Stimulated activated CD4-positive, alpha-beta T cell treated with anti-CD3 and anti-CD28 coated beads, Interleukin-4, amount 100 ng/mL, for 1 hour (primary cell): ENCODE measurements around the gene TICAM2.

ENCODE experiments used
- DNase-seq: peaks from one replicate; pipeline ENCODE4 v3.0.0-alpha.2; 2020

Gene TICAM2

GRCh38 chr5:115605436-115605835 lies 3.2 kb upstream of the TICAM2 start:
- no peak for DNase-seq

- no peak for DNase-seq
Measured at GRCh38 chr5:115602591-115603125, 379 bp upstream of the TICAM2 start.

DNA sequence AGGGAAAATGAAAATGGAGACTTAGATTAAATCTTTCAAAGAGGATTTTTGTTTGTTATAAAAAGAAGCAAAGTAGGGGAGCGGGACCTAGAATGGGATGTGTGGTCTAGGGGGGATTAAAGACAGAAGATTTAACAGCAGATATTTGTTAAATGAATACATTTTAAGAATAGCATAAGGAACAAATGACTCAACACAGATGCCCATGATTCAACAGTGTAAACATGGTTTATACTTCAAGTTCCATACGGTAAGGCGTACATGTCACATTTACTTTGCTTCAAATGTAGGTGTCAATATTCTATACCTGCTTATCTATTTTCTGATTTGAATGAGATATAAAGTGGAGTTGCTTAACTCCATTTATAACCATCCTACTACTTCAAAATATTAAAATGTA lies 1.5 kb downstream of the TICAM2 start:
- DNase-seq = no peak

DNA sequence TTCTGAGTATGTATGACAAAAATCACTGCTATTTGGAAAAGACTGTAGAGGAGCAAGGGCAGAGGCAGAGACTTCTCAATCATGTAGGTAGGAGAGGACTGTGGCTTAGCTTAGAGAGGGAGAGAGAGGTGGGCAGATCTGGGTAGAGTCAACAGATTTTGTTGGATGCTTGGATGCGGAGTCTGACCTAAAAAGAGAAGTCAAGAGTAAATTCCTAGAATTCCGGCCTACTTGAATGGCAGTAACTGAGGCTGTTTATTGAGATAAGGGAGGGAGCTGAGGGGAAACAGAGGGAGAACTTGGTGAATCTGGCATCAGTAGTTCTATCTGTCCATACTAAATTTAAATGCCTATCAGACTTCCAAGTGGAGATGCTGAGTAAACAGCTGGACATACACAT lies 2.4 kb downstream of the TICAM2 start:
- DNase-seq = no peak

DNA sequence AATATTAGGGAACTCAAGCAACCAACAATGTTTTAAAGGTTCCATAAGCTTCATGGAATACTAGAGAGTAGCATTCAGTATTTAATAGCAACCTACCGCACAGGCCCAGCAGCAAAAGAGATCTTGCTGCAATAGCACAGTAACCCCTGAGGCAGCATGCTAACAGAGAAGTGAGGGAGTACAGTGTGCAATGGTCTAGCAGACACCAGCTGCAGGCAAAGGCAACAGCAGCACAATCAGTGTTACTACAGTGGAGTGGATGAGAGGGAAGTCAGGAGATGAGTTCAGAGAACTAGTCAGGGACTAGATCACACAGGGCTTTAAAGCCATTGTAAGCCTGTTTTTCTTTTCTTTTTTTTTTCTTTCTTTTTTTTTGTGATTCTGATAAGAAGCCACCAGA lies 2.8 kb downstream of the TICAM2 start:
- no peak for DNase-seq

DNA sequence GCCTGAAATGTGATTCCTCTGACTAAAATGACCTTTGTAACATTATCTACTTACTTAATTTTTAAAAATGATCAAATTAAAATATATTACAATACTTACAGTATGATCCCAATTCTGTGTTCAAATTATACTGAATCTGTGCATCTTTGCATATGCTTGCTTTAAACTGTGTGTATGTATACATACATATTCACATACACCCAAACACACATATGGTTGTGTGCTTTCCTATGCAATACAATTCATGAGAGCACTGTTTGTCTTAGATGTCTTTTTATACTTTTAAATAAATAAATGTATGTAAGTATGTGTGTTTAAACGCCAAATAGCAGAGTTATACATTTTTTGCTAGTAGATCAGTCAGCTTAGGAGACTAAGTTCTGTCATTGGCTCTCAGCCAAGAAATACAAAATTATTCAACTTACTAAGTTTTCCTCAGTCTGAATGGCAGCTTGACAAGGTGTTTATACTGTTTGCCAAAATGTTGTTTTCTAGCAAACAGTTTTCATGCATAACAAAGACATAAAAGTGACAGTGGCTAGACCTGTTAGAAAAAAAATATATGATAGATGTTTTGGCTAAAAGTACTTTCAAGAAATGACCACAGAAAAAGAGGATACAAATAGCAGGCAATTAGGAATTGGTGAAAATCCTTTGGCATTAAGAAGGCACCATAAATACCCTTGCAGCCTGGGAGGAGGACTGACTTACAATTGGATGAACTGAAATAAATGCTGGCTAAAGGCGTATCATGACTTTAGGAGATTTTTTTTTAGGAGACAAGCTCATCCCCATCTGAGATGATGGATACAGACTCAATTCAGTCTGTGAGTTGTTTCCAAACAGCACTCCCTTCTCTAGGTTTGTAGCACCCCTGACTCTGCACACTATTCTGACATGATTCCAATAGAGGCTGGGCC lies 7.9 kb downstream of the TICAM2 start:
- no peak for DNase-seq

GRCh38 chr5:115589043-115589442 lies 13.2 kb downstream of the TICAM2 start:
- no peak for DNase-seq

GRCh38 chr5:115588640-115589039 lies 13.6 kb downstream of the TICAM2 start:
- DNase-seq = no peak

DNA sequence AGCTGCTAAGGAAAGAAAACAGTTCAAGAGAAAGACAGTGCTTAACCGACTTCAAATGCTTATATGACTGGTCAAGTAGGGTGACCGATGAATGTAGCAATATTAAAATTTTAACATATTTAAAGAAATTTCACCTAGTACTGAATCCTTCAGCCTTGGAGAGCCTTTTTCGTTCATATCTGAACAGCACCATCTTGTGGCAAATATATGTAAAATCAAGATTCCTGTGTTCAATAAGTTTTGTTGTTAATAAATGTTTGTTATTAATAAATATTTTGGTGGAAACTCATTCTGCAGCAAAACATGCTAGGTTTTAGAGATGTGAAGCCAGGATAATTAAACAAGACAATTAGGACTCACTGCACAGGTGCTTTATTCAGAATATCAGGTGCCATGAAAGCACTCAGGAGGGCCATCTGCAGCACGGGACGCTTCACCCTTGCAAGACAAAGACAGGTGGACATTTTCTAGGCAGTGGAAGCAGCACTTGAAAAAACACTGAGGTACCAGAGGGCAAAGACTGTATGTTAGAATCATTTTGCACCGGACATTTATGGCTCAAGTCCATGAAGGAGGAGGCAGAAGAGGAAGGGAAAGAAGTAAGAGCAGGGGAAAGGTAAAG lies 15.6 kb downstream of the TICAM2 start:
- DNase-seq = no peak

GRCh38 chr5:115585265-115585664 lies 17.0 kb downstream of the TICAM2 start:
- DNase-seq = no peak

DNA sequence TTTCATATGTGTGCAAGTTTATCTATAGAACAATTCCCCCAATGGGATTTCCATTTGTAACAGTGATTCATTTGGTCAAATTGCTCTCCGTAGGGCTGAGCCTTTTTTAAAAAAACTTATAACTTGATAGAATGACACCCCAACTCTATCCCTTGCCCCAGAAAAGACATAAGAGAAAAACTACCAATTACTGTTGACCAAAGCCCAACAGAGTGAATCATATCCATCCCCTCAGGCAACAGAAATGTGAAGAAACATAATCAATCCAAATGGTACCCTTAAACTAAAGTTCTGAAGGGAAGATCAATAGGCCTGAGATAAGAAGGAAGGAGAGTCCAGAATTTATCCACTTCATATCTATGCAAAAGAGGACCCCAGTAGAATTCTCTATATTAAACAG lies 17.8 kb downstream of the TICAM2 start:
- DNase-seq = no peak

- DNase-seq = no peak
Measured at GRCh38 chr5:115583474-115583873, 18.8 kb downstream of the TICAM2 start.

DNA sequence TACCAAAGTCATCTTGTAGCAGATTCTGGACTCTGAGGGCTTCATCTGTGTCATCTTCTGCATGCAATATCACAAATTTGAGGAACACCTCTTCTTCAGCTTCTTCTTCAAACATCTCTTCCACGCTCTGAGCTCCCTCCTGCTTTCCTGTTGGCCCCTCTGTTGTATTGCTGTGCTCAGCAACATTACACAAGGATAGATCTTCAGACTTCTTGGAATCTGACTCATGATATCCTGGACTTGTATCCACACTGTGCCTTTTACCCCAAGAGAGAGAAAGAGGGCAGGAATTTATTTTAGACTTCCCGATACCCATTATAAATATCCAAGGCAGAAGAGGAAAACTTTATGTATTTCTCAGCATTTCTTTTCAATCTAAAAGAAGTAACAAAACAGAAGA lies 21.3 kb downstream of the TICAM2 start:
- no peak for DNase-seq

GRCh38 chr5:115579747-115580173 lies 22.5 kb downstream of the TICAM2 start:
- no peak for DNase-seq

DNA sequence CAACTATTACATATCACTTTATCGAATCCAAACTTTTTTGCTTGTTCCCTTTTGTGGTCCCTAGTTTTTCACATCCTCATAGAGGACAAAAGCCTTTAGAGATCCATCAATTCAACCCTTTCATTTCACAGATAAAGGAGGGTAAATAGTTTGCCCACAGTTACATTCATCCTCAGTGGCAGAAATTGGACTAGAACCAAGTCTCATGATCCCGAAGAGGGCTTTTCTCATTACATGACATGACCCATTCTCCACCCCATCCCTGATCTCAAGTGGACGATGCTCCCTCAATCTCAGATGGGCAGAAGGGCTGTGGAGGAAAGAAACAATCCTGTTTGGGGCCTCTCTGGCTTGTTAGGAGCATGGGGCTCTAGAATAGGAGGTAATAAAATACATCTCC lies 23.1 kb downstream of the TICAM2 start:
- no peak for DNase-seq

GRCh38 chr5:115578657-115579056 lies 23.6 kb downstream of the TICAM2 start:
- no peak for DNase-seq

DNA sequence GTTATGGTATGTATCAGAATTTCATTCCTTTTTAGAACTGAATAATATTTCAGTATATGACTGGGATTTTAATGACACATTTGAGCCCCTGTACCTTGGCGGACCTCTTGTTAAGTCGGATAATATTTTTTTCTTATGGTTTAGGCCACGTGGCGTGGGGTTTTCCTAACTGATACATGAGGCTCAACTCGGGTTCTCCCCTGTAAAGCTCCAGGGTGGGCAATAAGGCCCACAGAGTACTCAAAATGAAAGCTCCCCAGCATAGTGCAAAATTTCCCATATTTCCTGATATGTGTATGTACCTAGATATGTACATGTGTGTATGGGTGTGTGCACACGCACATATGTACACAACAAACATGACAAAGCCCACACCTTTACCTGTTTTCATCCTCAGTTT lies 24.5 kb downstream of the TICAM2 start:
- DNase-seq = no peak

- DNase-seq = no peak
Measured at GRCh38 chr5:115577329-115577728, 24.9 kb downstream of the TICAM2 start.

- DNase-seq = no peak
Measured at GRCh38 chr5:115575167-115576070, 26.9 kb downstream of the TICAM2 start.

DNA sequence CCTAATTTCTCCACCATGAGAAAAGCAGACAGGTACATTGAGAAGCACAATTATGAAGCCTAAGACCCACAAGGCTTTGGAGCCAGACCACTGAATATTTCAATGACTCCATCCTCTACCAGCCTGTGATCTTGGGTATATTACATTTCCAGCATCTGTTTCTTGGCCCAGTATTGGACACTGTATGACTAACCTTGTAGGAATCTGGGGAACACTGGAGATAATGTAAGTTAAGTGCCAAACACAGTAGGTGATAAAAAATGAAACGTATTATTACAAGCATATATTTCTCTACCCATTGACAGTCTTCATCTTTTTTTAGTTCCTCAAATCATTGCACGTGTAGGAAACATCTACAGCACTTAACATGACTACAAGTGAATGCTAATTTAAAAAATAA lies 29.1 kb downstream of the TICAM2 start:
- DNase-seq = no peak

DNA sequence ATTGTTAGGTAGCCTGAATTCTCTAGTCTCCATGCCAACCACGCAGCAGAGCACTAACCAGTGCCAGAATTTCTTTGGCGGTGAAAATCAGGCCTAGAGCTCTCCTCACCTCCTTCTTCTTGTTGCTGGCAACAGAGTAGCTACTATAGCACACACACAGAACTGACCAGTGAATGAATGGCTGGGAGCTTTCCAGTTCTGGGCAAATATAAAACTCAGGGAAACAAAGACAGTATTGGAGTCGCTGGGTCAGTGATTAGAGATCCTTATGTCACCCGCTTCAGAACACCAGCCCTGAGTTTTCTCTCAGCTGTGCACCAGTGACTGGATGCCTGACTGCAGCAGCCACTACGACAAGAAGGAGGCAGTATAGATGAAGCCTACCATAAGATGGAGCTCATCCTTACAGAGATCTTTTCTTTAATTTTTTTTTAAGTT lies 30.8 kb downstream of the TICAM2 start:
- DNase-seq = no peak

GRCh38 chr5:115568668-115569067 lies 33.6 kb downstream of the TICAM2 start:
- DNase-seq = no peak

DNA sequence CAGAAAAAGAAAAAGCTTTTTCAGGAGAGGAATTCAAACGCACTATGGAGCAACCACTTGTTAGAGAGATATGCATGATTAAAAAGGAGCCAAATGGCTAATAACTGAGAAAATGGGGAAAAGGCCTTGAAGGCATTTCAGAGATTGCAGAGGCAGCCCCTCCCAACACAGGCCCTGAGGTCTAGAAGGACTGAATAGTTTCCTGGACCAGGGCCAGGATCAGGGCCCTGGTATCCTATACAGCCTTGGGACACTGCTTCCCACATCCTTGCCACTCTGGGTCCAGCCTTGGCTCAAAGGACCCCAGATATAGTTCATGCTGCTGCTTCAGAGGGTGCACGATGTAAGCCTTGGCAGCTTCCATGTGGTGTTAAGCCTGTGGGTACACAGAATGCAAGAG lies 37.0 kb downstream of the TICAM2 start:
- DNase-seq = no peak
